HPDE6-E6E7 (cell line): ENCODE measurements around the gene CD2.
"Not testable (repeated sequence)": the region's sequence is repeated elsewhere in the genome, so short reads cannot be mapped to it uniquely, and the experiment has no call there.

Source experiments
- DNase-seq: peaks from one replicate; pipeline ENCODE4 v3.0.0; 2011; ENCODE audit warnings: missing footprints; ENCODE audit errors: extremely low spot score

Gene CD2

DNA sequence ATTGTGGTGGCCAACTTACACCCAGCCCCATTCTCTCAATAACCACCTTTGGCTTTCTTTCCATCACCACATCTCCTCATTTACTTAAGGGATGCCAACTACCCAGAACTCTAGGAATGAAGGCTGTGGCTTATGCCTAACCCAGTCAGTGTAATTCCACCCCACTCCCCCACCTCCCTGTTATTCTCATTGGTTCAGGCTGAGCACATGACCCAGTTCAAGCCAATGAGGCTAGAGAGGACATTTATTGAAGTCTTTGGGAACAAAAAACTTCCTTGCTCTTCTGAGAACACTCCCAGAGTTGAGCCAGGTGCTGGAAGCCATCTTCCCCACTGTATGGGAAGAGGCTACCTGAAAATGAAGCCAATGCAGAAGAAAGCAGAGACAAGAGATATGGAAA is 22.8 kb upstream of the CD2 start:
- DNase-seq = no peak

DNA sequence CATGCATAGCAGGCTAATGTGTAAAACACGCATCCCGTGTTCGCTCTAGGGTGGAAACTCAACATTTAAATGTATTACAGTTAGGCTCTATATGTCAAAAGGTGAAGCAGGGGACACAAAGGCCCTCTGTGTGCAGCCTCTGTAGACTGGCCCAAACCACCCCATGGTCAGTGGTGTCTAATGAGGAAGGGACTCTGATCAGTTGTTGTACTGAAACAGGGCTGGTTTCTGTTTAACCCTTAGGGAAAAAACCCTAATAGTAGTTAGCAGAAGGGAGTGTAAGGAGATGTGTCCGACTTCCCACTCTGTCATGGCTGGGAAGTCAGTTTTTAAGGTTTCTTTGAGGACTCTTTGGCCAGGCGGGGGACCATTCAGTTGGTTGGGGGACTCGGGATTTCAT is 21.5 kb upstream of the CD2 start:
- no peak for DNase-seq

- no peak for DNase-seq
Observed at GRCh38 chr1:116733476-116734365, 20.5 kb upstream of the CD2 start.

- DNase-seq = no peak
Observed at GRCh38 chr1:116735246-116735645, 19.0 kb upstream of the CD2 start.

DNA sequence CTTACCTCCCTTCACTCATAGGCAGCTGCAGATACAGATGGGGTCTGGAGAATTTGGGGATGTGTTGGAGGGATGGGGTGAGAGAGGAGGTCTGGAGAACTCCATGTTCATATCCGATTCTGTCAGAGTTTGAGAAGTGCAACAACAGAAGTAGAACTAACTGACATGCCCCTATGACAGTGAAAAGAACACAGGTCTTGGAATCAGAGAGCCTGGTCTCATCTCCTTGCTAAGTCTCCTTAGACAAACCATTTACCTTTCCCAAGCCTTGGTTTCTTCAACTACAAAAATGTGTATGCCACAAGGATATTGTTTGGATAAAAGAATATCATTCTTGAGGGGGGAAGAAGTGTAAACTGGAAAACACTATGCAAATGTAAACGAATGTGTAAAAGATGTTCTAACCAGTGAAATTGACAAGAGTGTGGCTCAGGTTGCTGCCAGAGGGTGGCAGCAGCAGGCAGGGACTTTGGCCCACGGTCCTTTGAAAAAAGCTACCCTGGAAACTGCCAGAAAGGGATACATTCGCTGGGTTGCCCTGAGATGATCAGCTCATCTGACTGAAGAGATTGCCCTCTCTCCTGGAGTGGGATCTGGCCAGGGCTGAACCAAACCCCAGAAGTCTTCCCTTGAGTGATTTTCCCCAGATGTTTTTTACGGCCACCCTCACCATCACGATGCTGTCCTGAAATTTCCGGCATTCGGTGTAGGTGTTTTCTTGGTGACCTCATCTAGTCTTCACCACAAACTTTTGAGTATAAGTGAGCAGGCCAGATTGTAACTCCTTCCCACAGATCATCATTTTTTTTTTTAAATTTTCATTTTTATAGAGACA is 17.0 kb upstream of the CD2 start:
- peak; percentile 65 for DNase-seq

DNA sequence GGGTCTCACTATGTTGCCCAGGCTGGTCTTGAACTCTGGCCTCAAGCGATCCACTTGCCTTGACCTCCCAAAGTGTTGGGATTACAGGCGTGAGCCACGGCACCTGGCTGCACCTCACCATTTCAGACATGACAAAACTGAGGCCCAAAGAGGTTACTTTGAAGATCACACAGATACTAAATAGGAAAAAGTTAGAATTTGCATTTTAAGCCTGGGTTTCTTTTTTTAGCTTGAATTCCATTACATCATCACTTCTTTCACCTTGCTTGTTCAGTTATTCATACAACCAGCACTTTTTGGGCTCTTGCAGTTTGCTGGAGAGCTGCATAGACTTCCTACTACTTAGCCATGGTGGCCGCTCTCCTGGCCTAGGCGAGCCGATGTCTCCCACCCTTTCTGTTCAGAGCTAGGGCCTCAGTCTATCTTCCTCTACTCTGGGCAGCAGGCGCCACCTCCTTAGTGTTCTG is 16.3 kb upstream of the CD2 start:
- DNase-seq = no peak

GRCh38 chr1:116738673-116739370 is 15.4 kb upstream of the CD2 start:
- DNase-seq = no peak

GRCh38 chr1:116739371-116740012 is 14.7 kb upstream of the CD2 start:
- no peak for DNase-seq

GRCh38 chr1:116740296-116740695 is 13.9 kb upstream of the CD2 start:
- DNase-seq = no peak

- DNase-seq = no peak
Observed at GRCh38 chr1:116740746-116741145, 13.5 kb upstream of the CD2 start.

DNA sequence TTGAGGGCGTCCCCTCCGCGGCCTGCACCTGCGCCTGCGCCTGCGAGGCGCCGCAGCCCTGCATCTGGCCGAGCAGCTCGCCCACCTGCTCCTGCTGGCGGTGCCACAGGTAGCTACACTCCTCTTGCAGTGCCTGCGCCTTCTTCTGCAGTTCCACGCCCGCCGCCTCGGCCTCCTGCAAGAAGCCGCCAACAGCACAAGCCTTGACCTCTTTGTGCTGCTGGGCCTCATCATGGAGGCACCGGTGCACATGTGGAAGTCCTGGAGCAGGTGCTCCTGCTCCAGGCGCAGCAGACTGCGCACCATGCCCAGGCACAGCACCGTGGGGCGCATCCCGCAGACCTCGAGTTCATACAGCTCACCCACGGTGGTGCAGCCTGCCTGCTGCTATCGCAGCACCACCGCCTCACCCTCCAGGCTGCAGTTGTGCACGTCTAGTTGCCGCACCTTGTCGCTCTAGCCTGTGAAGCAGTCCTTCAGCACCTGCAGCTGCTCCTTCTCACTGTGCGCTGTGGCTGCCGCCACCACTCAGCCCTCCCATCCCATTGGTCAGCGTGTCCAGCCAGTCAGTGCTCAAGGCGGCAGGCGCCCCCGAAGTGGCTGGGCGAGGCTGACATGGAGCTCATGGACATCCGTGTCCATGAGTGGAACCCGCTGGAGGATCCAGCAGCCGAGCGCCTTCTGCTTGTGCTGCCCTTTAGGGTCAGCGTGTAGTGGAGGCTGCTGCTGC is 12.2 kb upstream of the CD2 start:
- no peak for DNase-seq

DNA sequence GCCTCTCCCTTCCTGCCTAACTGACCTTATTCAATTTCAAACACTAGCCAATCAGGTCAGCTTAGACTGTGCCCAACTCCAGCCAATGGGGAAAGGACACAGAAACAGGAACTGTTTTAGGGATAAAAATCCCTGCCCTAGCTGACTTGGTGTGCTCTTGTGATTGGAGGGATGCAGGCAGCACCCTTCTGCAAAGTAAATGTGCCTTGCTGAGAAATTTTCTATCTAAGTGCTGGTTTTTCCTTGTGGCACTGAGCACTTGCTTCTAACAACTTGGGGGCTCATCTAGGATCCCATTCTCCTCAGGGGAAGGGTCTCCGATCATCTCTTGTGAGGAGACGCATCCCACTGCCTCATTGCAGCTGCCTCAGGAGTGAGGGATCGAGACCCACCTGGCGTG is 10.7 kb upstream of the CD2 start:
- DNase-seq = no peak

- DNase-seq = no peak
Observed at GRCh38 chr1:116748272-116748671, 6.0 kb upstream of the CD2 start.

DNA sequence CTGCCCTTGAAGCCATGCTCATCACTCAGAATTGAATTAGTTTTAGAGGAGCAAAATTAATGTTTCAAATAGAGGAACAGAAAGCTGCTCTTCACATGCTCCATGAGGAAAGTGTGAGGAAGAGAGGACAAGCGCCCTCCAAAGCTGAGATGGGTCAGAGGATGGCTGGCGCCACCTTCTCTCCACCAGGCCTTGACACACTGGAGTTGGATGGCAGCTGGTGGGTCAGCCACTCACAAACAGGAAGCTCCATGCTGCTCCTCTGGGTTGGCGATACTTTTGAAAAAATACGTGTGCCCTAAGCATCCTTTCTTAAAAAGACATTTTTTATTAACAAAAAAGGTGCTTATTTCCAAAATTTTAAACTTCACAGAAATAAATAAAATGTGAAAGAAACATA is 3.1 kb upstream of the CD2 start:
- DNase-seq = no peak

GRCh38 chr1:116751621-116752020 is 2.6 kb upstream of the CD2 start:
- no peak for DNase-seq

DNA sequence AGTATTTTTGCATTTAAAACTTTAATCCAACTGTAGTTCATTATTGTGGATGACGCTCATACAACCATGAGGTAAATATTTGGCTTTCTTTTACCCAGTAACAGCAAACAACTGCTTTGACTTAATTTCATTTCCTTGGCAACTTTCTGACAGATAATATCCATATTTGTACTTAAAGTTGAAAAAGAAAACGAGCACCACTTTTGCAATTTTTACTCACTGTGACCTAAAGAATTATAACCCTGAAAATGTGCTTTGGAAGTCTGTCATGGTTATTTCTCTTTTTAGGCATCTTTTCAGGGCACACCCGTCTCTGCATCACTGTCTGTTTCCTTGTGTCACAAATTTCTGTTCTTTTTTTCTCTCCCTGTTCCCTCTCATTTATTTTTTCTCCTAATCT is 918 bp upstream of the CD2 start:
- no peak for DNase-seq

- no peak for DNase-seq
Observed at GRCh38 chr1:116755066-116755465, 836 bp downstream of the CD2 start.

DNA sequence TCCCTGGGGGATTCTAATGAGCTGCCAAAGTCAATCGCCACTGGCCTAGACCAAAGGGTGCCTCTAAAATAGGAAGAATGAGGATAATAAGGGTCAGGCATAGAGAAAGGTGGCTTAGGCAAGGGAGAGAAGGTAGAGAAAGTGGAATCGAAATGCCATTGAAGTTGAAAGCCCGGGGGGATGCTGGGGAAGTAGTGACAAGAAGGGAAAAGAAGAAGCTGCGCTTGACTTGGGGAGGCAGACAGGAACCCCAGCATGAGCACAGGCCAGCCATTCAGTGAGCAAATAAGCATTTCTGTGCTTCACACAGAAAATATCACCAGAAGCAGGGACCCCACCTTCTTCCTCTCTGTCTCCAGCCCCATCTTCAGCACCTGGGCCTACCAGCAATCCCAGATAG is 1.5 kb downstream of the CD2 start:
- no peak for DNase-seq

DNA sequence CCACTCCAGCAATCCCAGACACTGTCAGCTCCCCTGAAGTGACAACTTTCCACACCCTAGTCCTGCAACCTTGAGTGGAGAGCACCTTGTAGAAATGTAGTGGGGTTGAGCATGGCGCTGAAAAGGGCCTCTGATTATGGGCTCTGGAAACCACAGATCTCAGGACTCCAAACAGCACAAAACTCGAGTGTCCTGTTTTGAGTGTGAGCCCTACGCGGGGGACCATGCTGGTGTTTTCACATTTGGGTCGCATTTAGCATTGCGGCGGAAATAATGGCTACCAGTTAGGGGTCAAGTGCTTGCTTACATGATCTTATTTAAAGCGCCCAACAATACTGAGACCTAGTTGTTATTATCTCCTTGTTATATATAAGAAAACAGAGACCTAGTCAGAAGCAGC is 1.9 kb downstream of the CD2 start:
- DNase-seq = not testable (repeated sequence)

GRCh38 chr1:116758456-116758815 is 4.2 kb downstream of the CD2 start:
- DNase-seq = not testable (repeated sequence)

DNA sequence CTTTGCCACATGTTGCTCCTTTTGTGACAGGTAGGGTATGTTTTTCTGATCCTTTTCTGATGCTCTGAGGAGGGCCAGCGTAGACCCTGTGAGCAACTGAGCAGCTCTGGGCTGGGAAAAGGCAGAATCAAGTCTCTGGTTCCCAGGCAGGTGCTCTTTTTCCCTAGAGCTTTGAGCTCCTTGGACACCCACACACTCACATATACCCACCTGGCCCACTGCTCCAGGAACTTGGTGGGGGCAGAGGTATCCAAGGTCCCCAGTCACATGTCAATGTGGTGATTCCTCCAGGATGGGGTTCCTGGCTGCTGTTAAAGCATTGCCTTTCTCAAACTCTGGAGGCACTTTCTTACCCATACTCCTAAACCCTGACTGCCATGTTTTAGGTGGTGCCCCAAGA is 5.4 kb downstream of the CD2 start:
- DNase-seq = no peak
